Measurements from ENCODE around the gene OR10A6.

The OR10A6 gene

GRCh38 chr11:7892059-7892699 is 38.9 kb downstream of the OR10A6 start:
- no peak for TF ChIP-seq CTCF (conservative IDR thresholded peaks at IDR 0.05; ENCODE audit: low read depth)
- no peak overlapping the region for H3K27ac ChIP-seq
- ChIA-PET CTCF (interaction anchor here (0.9 to 4.4 kb wide), 3 partner anchors 58 to 97 kb away, joined by 3 to 37 read pairs (median 3); partner anchors contain the start of gene EIF3F), POLR2A (ENCODE audit: low non-redundant PET) (no interaction called here)
- DNase-seq (ENCODE audit: low spot score) = no peak

GRCh38 chr11:7890417-7891172 is 40.5 kb downstream of the OR10A6 start:
- TF ChIP-seq CTCF (conservative IDR thresholded peaks at IDR 0.05; ENCODE audit: low read depth) = no peak
- ChIA-PET CTCF (interaction anchor here (0.6 to 0.9 kb wide), 2 partner anchors 95 to 96 kb away, joined by 3 read pairs; no protein-coding TSS in a partner anchor), POLR2A (ENCODE audit: low non-redundant PET) (interaction anchor here (0.8 kb wide), 1 partner anchor 96 kb away, joined by 4 read pairs; the partner anchor contains the start of gene EIF3F)
- no peak for DNase-seq (ENCODE audit: low spot score)
- no peak overlapping the region for H3K27ac ChIP-seq

- ChIA-PET CTCF (interaction anchor here (0.9 kb wide), 1 partner anchor 96 kb away, joined by 3 read pairs; no protein-coding TSS in a partner anchor), POLR2A (ENCODE audit: low non-redundant PET) (interaction anchor here (0.6 kb wide), 1 partner anchor 84 kb away, joined by 6 read pairs; no protein-coding TSS in a partner anchor)
- H3K27ac ChIP-seq = no peak overlapping the region
- no peak for DNase-seq (ENCODE audit: low spot score)
- no peak for TF ChIP-seq CTCF (conservative IDR thresholded peaks at IDR 0.05; ENCODE audit: low read depth)
These were observed 41.1 kb downstream of the OR10A6 start for GRCh38 chr11:7889985-7890384.

GRCh38 chr11:7882860-7883259 is 48.2 kb downstream of the OR10A6 start:
- no peak for TF ChIP-seq CTCF (conservative IDR thresholded peaks at IDR 0.05; ENCODE audit: low read depth)
- H3K27ac ChIP-seq = no peak overlapping the region
- DNase-seq (ENCODE audit: low spot score) = no peak
- CTCF ChIA-PET = no interaction called here
- POLR2A ChIA-PET (ENCODE audit: low non-redundant PET) = no interaction called here
